CD4-positive, alpha-beta T cell treated with Interferon gamma for 1 hour (primary cell): ENCODE results near the gene SMC3.

ENCODE experiments used
- DNase-seq: peaks from one replicate; pipeline ENCODE4 v3.0.0-alpha.2; 2020

The SMC3 gene

DNA sequence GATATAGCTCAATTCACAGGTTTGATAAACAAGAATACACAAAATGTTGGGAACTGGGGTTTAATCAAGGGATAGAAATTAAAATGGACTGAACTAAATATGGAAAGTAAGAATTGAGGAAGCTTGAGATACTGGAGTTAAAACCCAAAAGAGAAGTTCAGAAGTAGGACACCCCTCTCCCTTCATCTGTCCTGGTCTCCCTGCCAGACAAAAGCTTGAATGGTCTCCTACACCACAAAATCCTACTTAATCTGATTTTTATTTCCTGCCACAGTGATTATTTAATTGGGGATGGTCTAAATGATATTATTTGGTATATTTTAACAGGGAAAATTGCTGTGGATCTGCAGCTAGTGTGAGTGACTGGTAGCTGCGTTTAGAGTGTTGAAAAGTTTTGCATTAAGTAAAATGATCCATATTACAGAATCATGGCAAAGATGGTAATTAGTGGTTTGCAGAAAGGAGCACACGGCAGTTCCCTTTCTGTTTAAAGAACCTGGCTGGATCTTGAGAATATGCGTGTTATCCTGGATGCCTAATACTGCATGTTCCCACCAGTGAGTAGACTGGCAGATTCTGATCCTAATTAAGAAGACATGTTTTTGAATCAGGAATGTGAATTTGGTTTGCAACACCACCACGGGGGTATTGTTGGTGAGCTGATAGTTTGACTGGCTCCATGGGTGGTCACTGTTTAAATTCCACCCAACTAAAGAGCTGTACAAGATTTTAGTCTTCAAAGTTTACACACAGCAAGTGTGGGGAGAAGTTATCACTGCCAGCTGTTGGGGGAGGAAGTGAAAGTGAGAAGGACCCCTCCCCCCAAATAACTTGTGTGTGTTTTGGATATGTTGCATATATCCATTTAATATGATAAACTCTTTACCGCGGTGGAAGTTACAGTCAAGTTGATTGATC is 82.1 kb downstream of the SMC3 start:
- DNase-seq, result no peak

- DNase-seq, result no peak
Observed at GRCh38 chr10:110650265-110650668, 82.8 kb downstream of the SMC3 start.

DNA sequence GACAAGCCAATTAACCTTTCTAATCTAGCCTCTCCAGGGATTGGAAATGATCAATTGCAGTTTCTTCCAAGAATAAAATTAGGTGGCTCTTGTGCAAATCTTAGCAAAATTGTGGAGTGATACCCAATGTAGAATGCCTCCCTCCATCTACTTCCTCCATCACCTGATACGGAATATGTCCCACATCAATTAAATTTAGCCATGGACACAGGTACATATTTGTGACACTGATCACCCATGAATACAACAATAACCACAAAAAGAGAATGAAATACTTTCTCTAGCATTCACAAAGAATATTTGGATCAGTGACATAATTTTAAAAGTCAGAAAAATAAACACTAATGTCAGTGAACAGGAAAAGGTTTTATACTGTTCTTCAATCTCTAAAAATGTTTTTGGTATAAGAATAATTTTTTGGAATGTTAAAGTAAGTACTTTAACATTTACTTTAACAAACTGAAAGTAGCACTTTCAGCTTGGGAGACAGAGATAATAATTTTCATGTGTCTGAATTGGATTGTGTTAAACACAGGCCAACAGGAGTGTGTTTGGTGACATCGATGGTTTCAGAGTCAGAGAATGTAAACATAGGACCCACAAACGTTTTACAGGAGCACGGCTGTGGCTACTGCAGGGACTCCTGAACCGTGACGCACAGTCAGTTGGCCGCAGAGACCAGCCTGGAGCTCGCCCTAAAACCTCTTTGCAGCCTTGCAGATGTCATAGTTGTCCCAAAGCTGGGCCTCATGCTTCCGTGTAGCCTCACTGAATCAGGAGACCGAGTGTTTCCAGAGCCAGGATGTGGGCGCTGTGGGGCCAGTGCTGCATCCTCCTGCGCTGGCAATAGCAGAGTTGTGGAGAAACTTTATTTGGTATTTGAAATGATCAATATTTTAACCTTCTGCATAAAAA is 83.8 kb downstream of the SMC3 start:
- DNase-seq, result no peak

- DNase-seq, result no peak
Observed at GRCh38 chr10:110652475-110653118, 85.1 kb downstream of the SMC3 start.
